ENCODE data around the gene MME.

The MME gene

DNA sequence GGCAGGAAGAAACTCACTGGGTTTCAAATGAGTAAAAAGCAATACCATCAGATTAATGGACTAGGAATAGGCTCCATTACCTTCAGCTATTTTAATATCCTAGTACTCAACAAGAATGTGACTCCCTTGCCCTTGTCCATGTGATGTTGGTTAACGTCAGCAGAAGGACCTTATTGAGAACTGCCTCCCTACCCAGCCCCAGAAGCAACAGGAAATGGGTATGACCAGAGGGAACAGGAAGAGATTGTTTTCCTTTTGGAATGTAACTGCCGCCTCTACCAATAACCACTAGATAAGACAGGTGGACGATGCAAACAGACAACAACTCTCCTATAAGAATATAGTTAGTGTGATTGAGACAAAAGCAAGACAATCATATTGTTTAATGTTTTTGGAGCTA, 10.4 kb upstream of the MME start:
- H3K4me3 ChIP-seq (ENCODE audit: low read length): no peak overlapping the region
- peak; percentile 38 for DNase-seq (ENCODE audit: low read depth)
- TF ChIP-seq CTCF (conservative IDR thresholded peaks at IDR 0.05; ENCODE audit: low read length): no peak

DNA sequence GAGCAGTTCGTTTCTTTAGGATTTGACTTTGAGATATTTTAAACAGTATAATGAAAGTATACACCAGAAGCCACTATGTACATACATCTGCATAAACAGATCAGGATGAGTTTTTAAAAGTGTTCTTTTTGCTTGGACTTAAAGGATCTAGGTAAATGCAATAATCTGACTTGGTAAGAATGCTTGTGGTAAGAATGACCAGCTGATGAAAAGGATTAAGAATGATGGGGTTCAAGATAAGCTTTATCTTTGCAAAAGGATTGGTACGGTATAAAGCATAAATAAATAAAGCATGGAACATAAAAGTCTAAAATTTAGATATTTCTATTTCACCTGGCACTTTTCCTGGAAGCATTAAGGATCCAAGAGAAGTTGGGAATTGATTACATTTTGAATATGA, 9.8 kb upstream of the MME start:
- H3K4me3 ChIP-seq (ENCODE audit: low read length): no peak overlapping the region
- no peak for DNase-seq (ENCODE audit: low read depth)
- no peak for TF ChIP-seq CTCF (conservative IDR thresholded peaks at IDR 0.05; ENCODE audit: low read length)

DNA sequence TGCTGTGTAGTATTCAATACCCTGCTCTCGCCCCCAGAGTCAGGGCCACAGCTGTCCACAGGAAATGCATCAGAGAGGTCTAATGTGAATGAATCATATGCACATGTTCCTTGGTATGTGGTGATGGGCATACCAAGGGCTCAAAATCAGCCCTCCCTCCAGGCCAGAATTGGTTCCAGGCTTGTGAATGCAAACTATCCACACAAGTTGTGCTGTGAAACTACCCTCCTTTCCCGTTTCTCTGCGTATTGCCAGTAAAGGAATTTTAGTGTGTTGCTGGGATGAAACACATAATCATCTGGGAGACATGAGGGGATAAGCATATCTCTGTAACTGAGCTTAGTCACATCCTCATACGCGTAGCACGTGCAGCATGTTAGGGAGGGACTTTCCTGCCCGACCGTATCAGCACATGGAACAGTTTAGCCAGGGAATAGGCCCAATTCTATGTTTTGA, 9.2 kb upstream of the MME start:
- peak; percentile 99 for DNase-seq (ENCODE audit: low read depth)
- TF ChIP-seq CTCF (conservative IDR thresholded peaks at IDR 0.05; ENCODE audit: low read length): no peak
- H3K4me3 ChIP-seq (ENCODE audit: low read length): no peak overlapping the region

DNA sequence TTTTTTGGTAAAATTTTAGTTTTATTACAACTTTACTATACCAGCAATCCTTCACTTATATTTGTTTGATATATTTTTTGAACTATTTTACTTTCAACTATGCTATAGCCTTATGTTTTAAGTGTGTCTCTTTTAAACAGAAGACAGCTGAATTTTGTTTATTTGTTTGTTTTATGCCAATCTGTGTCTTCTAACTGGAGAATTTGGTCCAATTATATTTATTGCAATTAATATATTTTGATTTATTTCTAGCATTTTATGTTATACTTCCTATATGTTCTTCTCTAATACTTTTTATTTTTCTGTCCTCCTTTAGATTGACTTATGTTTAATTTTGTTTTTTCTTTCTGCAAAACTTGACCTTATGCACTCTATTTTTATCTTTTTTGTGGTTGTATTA, 4.9 kb upstream of the MME start:
- no peak for DNase-seq (ENCODE audit: low read depth)
- TF ChIP-seq CTCF (conservative IDR thresholded peaks at IDR 0.05; ENCODE audit: low read length): no peak
- no peak overlapping the region for H3K4me3 ChIP-seq (ENCODE audit: low read length)

GRCh38 chr3:155076888-155077287, 3.2 kb upstream of the MME start:
- no peak for DNase-seq (ENCODE audit: low read depth)
- no peak for TF ChIP-seq CTCF (conservative IDR thresholded peaks at IDR 0.05; ENCODE audit: low read length)
- no peak overlapping the region for H3K4me3 ChIP-seq (ENCODE audit: low read length)

DNA sequence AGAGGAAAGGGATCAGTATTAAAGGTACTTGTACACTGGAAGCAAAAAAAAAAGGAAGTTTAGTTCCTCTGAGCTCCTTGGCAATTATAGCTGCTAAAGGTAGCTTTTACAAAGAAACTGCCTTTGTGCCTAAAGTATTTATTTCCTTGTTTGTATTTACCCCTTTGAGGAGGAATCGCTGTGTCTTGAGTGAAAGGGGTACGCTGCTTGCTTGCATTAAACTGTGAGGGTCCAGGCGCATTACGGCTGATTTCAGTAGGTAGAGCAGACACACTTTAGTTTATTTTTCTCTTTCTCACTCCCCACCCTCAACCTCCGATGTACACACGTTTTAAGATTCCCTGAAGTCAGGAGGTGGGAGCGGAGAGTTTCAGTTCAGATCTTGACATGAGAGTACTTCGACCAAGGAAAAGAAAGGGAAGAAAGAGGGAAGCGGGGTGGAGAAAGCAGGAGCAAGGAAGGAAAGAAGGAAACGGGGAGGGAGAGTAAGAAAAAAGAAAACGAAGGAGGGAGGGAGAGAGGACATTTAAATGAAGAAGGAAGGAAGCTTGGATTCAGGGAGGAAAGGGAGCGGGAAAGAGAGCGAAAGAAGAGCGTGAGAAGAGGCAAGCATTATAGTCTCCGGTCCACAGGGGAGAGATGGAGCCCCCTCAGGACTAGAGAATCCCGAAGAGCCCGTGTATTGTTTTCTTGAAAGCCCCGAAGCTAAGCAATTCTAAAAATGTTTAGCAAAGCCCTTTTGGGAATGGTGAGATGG, 1.2 kb upstream of the MME start:
- TF ChIP-seq CTCF (conservative IDR thresholded peaks at IDR 0.05; ENCODE audit: low read length): no peak
- peak overlapping the region; percentile 86 for H3K4me3 ChIP-seq (ENCODE audit: low read length)
- DNase-seq (ENCODE audit: low read depth): no peak

DNA sequence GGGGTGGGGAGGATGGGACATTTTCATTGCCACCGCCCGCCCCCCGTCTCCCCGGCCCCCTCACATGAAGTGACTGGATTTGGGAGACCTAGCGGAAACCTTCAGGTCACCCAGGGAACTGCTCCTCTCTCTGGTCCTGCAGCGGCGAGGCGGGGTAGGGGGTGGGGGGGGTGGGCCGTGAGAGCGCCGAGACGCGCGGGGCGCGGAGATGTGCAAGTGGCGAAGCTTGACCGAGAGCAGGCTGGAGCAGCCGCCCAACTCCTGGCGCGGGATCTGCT, 712 bp upstream of the MME start:
- H3K4me3 ChIP-seq (ENCODE audit: low read length): peak overlapping the region; percentile 86
- peak; percentile 71 for DNase-seq (ENCODE audit: low read depth)
- peak; percentile 25 for TF ChIP-seq CTCF (conservative IDR thresholded peaks at IDR 0.05; ENCODE audit: low read length)

Data from AG10803 (cell line).